Activated T-cell treated with anti-CD3 and anti-CD28 coated beads, Interleukin-2, amount 50 U/mL, for 1 hour (primary cell): ENCODE measurements around the gene GLT6D1.
"Not testable (repeated sequence)": the region's sequence is repeated elsewhere in the genome, so short reads cannot be mapped to it uniquely, and the experiment has no call there.

Source experiments
- DNase-seq: peaks from one replicate; pipeline ENCODE4 v3.0.0-alpha.2; 2020

The GLT6D1 gene

GRCh38 chr9:135664801-135665794, 25.8 kb upstream of the GLT6D1 start:
- no peak for DNase-seq

GRCh38 chr9:135664266-135664665, 24.9 kb upstream of the GLT6D1 start:
- DNase-seq: no peak

- no peak for DNase-seq
Measured at GRCh38 chr9:135663857-135664256, 24.5 kb upstream of the GLT6D1 start.

GRCh38 chr9:135663451-135663770, 24.1 kb upstream of the GLT6D1 start:
- DNase-seq: no peak

GRCh38 chr9:135662758-135663450, 23.6 kb upstream of the GLT6D1 start, which contains the start of gene LCN9:
LCN9 (plus strand) TSS chr9:135663309; CDS start chr9:135663322, 13 bp downstream.
- no peak for DNase-seq

- DNase-seq: no peak
Measured at GRCh38 chr9:135661816-135662560, 22.6 kb upstream of the GLT6D1 start.

GRCh38 chr9:135660407-135660806, 21.1 kb upstream of the GLT6D1 start:
- no peak for DNase-seq

GRCh38 chr9:135659252-135659651, 19.9 kb upstream of the GLT6D1 start:
- no peak for DNase-seq

GRCh38 chr9:135657416-135657815, 18.1 kb upstream of the GLT6D1 start:
- no peak for DNase-seq

- no peak for DNase-seq
Measured at GRCh38 chr9:135655317-135655716, 16.0 kb upstream of the GLT6D1 start.

GRCh38 chr9:135650408-135650807, 11.1 kb upstream of the GLT6D1 start:
- no peak for DNase-seq

- no peak for DNase-seq
Measured at GRCh38 chr9:135649508-135649907, 10.2 kb upstream of the GLT6D1 start.

- DNase-seq: no peak
Measured at GRCh38 chr9:135648494-135649410, 9.4 kb upstream of the GLT6D1 start.

- no peak for DNase-seq
Measured at GRCh38 chr9:135647884-135648283, 8.5 kb upstream of the GLT6D1 start.

- no peak for DNase-seq
Measured at GRCh38 chr9:135644631-135645218, 5.4 kb upstream of the GLT6D1 start.

GRCh38 chr9:135641745-135642144, 2.4 kb upstream of the GLT6D1 start:
- no peak for DNase-seq

- no peak for DNase-seq
Measured at GRCh38 chr9:135641047-135641446, 1.7 kb upstream of the GLT6D1 start.

GRCh38 chr9:135636930-135637530, 2.3 kb downstream of the GLT6D1 start:
- DNase-seq: not testable (repeated sequence)

GRCh38 chr9:135632841-135633240, 6.5 kb downstream of the GLT6D1 start:
- DNase-seq: no peak

- DNase-seq: no peak
Measured at GRCh38 chr9:135624282-135624681, 15.1 kb downstream of the GLT6D1 start.

- DNase-seq: no peak
Measured at GRCh38 chr9:135622415-135623020, 16.8 kb downstream of the GLT6D1 start.
